ENCODE measurements around the gene ADCYAP1. TPM values are rescaled to one million over a fixed set of nuclear protein-coding genes. Genes with fewer than 3 reads are reported as not detected.

ADCYAP1 gene
- total RNA-seq, 1 donor from 2014 or later, result not detected

DNA sequence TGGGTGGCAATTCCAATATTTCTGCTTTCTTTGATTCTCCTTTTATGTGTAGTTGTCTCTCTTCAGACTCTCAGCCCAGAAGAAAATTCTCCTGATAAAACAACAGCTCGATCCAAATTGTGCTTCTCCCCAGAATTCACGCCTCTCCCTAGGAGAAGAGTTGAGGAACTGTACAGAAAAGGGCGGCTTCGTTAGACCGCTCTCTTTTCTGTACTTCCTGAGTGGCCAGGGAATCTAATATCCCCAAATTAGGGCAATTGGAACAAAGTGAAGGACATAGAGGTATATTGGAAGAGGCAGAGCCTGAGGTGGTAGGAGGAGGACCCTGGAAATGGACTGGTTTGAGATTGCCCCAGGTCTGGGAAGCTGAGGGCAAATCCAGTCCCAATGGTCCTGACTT lies 5.6 kb downstream of the ADCYAP1 start:
- H3K79me2 ChIP-seq (ENCODE audit: insufficient read depth, low read length), result no peaks in the 10 kb centered on the region
- TF ChIP-seq, protein P1, sequence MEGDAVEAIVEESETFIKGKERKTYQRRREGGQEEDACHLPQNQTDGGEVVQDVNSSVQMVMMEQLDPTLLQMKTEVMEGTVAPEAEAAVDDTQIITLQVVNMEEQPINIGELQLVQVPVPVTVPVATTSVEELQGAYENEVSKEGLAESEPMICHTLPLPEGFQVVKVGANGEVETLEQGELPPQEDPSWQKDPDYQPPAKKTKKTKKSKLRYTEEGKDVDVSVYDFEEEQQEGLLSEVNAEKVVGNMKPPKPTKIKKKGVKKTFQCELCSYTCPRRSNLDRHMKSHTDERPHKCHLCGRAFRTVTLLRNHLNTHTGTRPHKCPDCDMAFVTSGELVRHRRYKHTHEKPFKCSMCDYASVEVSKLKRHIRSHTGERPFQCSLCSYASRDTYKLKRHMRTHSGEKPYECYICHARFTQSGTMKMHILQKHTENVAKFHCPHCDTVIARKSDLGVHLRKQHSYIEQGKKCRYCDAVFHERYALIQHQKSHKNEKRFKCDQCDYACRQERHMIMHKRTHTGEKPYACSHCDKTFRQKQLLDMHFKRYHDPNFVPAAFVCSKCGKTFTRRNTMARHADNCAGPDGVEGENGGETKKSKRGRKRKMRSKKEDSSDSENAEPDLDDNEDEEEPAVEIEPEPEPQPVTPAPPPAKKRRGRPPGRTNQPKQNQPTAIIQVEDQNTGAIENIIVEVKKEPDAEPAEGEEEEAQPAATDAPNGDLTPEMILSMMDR (IDR thresholded peaks at IDR 0.05; ENCODE audit: insufficient read depth, low read depth, low read length), result no peak
- TF ChIP-seq EZH2 (IDR thresholded peaks at IDR 0.05; ENCODE audit: insufficient read depth, low read length), result no peak
- peaks cover 20% of the 10 kb centered on the region for H3K4me1 ChIP-seq (ENCODE audit: insufficient read depth, low read length)
- Mint-ChIP-seq H3K4me1 (ENCODE audit: low read depth, unreplicated experiment) (no peaks in the 10 kb centered on the region), H3K27me3 (ENCODE audit: low read depth, unreplicated experiment) (peaks cover 58% of the 10 kb centered on the region), H3K9me3 (ENCODE audit: unreplicated experiment) (no peaks in the 10 kb centered on the region), H3K27ac (ENCODE audit: unreplicated experiment) (no peak overlapping the region), H3K36me3 (ENCODE audit: low read depth, unreplicated experiment) (no peaks in the 10 kb centered on the region), H3K4me3 (ENCODE audit: unreplicated experiment) (no peak overlapping the region)
- no peak for DNase-seq (ENCODE audit: low read depth)
- no peak for FAIRE-seq
- no peak overlapping the region for H3K9ac ChIP-seq (ENCODE audit: low read length)
- H2AFZ ChIP-seq (ENCODE audit: low read depth, low read length), result no peak overlapping the region
- no peak overlapping the region for H3K4me3 ChIP-seq (ENCODE audit: insufficient read depth, low read depth, low read length)
- peaks cover 2% of the 10 kb centered on the region for H3K9me3 ChIP-seq (ENCODE audit: insufficient read depth, low read depth, low read length)
- H3K4me2 ChIP-seq (ENCODE audit: low read length), result no peak overlapping the region
- H3K27ac ChIP-seq (ENCODE audit: low read depth, low read length), result no peak overlapping the region
- H4K20me1 ChIP-seq (ENCODE audit: insufficient read depth, low read length), result no peaks in the 10 kb centered on the region
- peaks cover 71% of the 10 kb centered on the region for H3K27me3 ChIP-seq (ENCODE audit: insufficient read depth, low read length)
- no peaks in the 10 kb centered on the region for H3K36me3 ChIP-seq (ENCODE audit: insufficient read depth, low read length)

DNA sequence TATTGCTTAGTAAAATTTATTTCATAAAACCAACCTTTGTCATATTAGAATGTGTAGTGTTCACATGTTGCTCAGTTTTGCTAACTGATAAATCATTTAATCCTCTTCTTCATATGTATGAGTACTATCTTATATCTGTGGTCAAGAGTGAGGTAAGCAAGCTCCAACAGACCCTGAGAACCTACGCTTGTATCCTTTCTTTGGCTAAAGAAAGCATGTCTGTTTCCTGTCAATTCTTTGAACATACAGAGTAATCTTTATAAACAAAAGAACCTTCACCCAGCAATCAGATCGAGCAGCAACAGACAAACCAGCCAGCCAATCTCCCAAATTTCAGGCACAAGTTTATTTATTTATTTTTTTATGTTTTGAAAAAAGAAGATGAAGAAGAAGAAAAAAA lies 6.4 kb downstream of the ADCYAP1 start:
- H3K4me2 ChIP-seq (ENCODE audit: low read length), result no peak overlapping the region
- peaks cover 20% of the 10 kb centered on the region for H3K4me1 ChIP-seq (ENCODE audit: insufficient read depth, low read length)
- DNase-seq (ENCODE audit: low read depth), result no peak
- Mint-ChIP-seq H3K4me1 (ENCODE audit: low read depth, unreplicated experiment) (no peaks in the 10 kb centered on the region), H3K36me3 (ENCODE audit: low read depth, unreplicated experiment) (no peaks in the 10 kb centered on the region), H3K4me3 (ENCODE audit: unreplicated experiment) (no peak overlapping the region), H3K9me3 (ENCODE audit: unreplicated experiment) (no peaks in the 10 kb centered on the region), H3K27me3 (ENCODE audit: low read depth, unreplicated experiment) (peaks cover 56% of the 10 kb centered on the region), H3K27ac (ENCODE audit: unreplicated experiment) (no peak overlapping the region)
- no peaks in the 10 kb centered on the region for H3K79me2 ChIP-seq (ENCODE audit: insufficient read depth, low read length)
- no peak overlapping the region for H2AFZ ChIP-seq (ENCODE audit: low read depth, low read length)
- no peak for TF ChIP-seq EZH2 (IDR thresholded peaks at IDR 0.05; ENCODE audit: insufficient read depth, low read length)
- TF ChIP-seq, protein P1 (IDR thresholded peaks at IDR 0.05; ENCODE audit: insufficient read depth, low read depth, low read length), result no peak
- H4K20me1 ChIP-seq (ENCODE audit: insufficient read depth, low read length), result no peaks in the 10 kb centered on the region
- H3K9ac ChIP-seq (ENCODE audit: low read length), result no peak overlapping the region
- FAIRE-seq, result no peak
- no peak overlapping the region for H3K27ac ChIP-seq (ENCODE audit: low read depth, low read length)
- H3K36me3 ChIP-seq (ENCODE audit: insufficient read depth, low read length), result no peaks in the 10 kb centered on the region
- H3K4me3 ChIP-seq (ENCODE audit: insufficient read depth, low read depth, low read length), result no peak overlapping the region
- peaks cover 63% of the 10 kb centered on the region for H3K27me3 ChIP-seq (ENCODE audit: insufficient read depth, low read length)
- peaks cover 2% of the 10 kb centered on the region for H3K9me3 ChIP-seq (ENCODE audit: insufficient read depth, low read depth, low read length)

DNA sequence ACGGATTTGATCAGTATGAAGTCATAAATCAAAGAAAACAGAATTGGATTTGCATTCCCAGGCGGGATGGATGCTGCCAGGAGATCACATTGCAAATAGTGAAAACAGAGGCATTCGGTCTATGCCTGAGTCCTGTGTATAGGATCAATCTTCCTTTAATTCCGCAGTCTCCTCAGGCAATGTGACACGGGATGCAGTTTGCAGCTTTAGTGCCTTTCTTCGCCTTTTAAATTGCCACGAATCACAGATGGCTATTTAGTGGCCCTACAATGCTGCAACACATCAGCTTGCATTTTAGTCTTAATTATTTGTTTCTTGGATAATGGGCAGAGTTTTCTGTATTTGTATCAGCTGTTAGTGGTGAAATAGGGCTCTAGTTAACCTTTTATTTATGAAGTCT lies 6.8 kb downstream of the ADCYAP1 start:
- Mint-ChIP-seq H3K4me3 (ENCODE audit: unreplicated experiment) (no peak overlapping the region), H3K36me3 (ENCODE audit: low read depth, unreplicated experiment) (no peaks in the 10 kb centered on the region), H3K27ac (ENCODE audit: unreplicated experiment) (no peak overlapping the region), H3K4me1 (ENCODE audit: low read depth, unreplicated experiment) (no peaks in the 10 kb centered on the region), H3K9me3 (ENCODE audit: unreplicated experiment) (no peaks in the 10 kb centered on the region), H3K27me3 (ENCODE audit: low read depth, unreplicated experiment) (peaks cover 52% of the 10 kb centered on the region)
- Histone ChIP-seq H3K4me3 (ENCODE audit: insufficient read depth, low read depth, low read length) (no peak overlapping the region), H4K20me1 (ENCODE audit: insufficient read depth, low read length) (no peaks in the 10 kb centered on the region), H3K9ac (ENCODE audit: low read length) (no peak overlapping the region), H3K4me1 (ENCODE audit: insufficient read depth, low read length) (peaks cover 19% of the 10 kb centered on the region), H3K79me2 (ENCODE audit: insufficient read depth, low read length) (no peaks in the 10 kb centered on the region), H3K36me3 (ENCODE audit: insufficient read depth, low read length) (no peaks in the 10 kb centered on the region), H3K4me2 (ENCODE audit: low read length) (no peak overlapping the region), H3K27ac (ENCODE audit: low read depth, low read length) (no peak overlapping the region), H2AFZ (ENCODE audit: low read depth, low read length) (no peak overlapping the region), H3K27me3 (ENCODE audit: insufficient read depth, low read length) (peaks cover 58% of the 10 kb centered on the region), H3K9me3 (ENCODE audit: insufficient read depth, low read depth, low read length) (peaks cover 2% of the 10 kb centered on the region)
- FAIRE-seq, result no peak
- no peak for TF ChIP-seq EZH2 (IDR thresholded peaks at IDR 0.05; ENCODE audit: insufficient read depth, low read length)
- TF ChIP-seq, protein P1 (IDR thresholded peaks at IDR 0.05; ENCODE audit: insufficient read depth, low read depth, low read length), result no peak
- DNase-seq (ENCODE audit: low read depth), result no peak

Measured in astrocyte (in vitro differentiated cells and primary cell).